Gastroesophageal sphincter (tissue), 3 donors: ENCODE results near the gene STX8.

Experiments used
- CTCF ChIP-seq, 4 experiments: fragments of 200-600 bp in 2 of 4; fragments of 450-650 bp in 2 of 4; sonication (generic) in 1 of 4; IDR thresholded peaks; one replicate each; pipeline ENCODE4 v1.5.1; 2017 to 2019; ENCODE audit warnings: antibody characterized with exemption in 4 of 4, mild to moderate bottlenecking in 2 of 4, moderate library complexity in 2 of 4
- EP300 ChIP-seq: sonication (generic); formaldehyde crosslinking; IDR thresholded peaks from one replicate; pipeline ENCODE4 v1.6.1; 2017; ENCODE audit warnings: antibody characterized with exemption, mild to moderate bottlenecking
- POLR2A ChIP-seq, 2 donors: fragments of 450-650 bp; IDR thresholded peaks; one replicate each; pipeline ENCODE4 v1.6.1; 2017; ENCODE audit warnings: antibody characterized with exemption in 2 of 2, mild to moderate bottlenecking in 2 of 2, moderate library complexity in 1 of 2
- POLR2AphosphoS5 ChIP-seq: sonication (generic); formaldehyde crosslinking; IDR thresholded peaks from one replicate; pipeline ENCODE4 v1.6.1; 2017; ENCODE audit warnings: antibody characterized with exemption

DNA sequence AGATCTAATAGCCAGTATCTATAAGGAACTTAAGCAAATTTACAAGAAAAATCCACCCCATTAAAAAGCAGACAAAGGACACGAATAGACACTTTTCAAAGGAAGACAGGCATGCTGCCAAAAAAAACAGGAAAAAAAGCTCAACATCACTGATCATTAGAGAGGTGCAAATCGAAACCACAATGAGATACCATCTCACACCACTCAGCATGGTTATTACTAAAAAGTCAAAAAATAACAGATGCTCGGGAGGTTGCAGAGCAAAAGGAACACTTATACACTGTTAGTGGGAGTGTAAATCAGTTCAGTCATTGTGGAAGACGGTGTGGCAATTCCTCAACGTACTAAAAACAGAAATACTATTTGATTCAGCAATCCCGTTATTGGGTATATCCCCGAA lies 9.6 kb downstream of the STX8 start:
- TF ChIP-seq EP300 (no peak), CTCF (IDR thresholded peaks at IDR 0.05) (no peak), POLR2A (IDR thresholded peaks at IDR 0.05) (no peak), POLR2AphosphoS5 (no peak)
